A673 (cell line): ENCODE data around the gene SH3GL2.

Source experiments
- CTCF ChIP-seq: fragments of 300-800, 200-600 bp; sonication (generic); conservative IDR thresholded peaks from 2 replicates; pipeline ENCODE4 v1.5.1; 2017; ENCODE audit warnings: low read depth, mild to moderate bottlenecking, antibody characterized with exemption, low read length, moderate library complexity, mixed read lengths
- EZH2 ChIP-seq: fragments of 200-600 bp; sonication (generic); IDR thresholded peaks from 2 replicates; pipeline ENCODE4 v1.6.1; 2017; ENCODE audit warnings: borderline replicate concordance, low read depth, mild to moderate bottlenecking, mixed read lengths, antibody characterized with exemption, low read length; ENCODE audit not compliant: poor library complexity, severe bottlenecking

GRCh38 chr9:17589771-17590170 is 10.9 kb downstream of the SH3GL2 start:
- no peak for TF ChIP-seq CTCF
- no peak for TF ChIP-seq EZH2
